Lower leg skin (tissue), 3 donors: ENCODE data around the gene TP53I13.

Experiments
- POLR2A ChIP-seq, 2 donors: fragments of 450-650 bp; IDR thresholded peaks; one replicate each; pipeline ENCODE4 v1.6.1; 2016 to 2017; ENCODE audit warnings: antibody characterized with exemption in 2 of 2, mild to moderate bottlenecking in 1 of 2, moderate library complexity in 1 of 2
- TF ChIP-seq, protein P1 (sequence below), 3 donors: fragments of 450-650 bp; IDR thresholded peaks; one replicate each; pipeline ENCODE4 v1.5.1; 2016; ENCODE audit warnings: antibody characterized with exemption in 3 of 3, mild to moderate bottlenecking in 3 of 3, moderate library complexity in 2 of 3

GRCh38 chr17:29586676-29587469, 18.4 kb downstream of the TP53I13 start:
- TF ChIP-seq POLR2A (IDR thresholded peaks at IDR 0.05): no peak
- TF ChIP-seq, protein P1, sequence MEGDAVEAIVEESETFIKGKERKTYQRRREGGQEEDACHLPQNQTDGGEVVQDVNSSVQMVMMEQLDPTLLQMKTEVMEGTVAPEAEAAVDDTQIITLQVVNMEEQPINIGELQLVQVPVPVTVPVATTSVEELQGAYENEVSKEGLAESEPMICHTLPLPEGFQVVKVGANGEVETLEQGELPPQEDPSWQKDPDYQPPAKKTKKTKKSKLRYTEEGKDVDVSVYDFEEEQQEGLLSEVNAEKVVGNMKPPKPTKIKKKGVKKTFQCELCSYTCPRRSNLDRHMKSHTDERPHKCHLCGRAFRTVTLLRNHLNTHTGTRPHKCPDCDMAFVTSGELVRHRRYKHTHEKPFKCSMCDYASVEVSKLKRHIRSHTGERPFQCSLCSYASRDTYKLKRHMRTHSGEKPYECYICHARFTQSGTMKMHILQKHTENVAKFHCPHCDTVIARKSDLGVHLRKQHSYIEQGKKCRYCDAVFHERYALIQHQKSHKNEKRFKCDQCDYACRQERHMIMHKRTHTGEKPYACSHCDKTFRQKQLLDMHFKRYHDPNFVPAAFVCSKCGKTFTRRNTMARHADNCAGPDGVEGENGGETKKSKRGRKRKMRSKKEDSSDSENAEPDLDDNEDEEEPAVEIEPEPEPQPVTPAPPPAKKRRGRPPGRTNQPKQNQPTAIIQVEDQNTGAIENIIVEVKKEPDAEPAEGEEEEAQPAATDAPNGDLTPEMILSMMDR (IDR thresholded peaks at IDR 0.05): no peak
